Nucleus accumbens (tissue), 56 donors: ENCODE measurements around the gene ARL3.

Source experiments
- DNase-seq, 56 donors: peaks; one replicate each; lab custom pipeline; 2025; lab: John Stamatoyannopoulos, UW

ARL3 gene

GRCh38 chr10:102656791-102657371 lies 57.3 kb downstream of the ARL3 start:
- DNase-seq, result no peak

DNA sequence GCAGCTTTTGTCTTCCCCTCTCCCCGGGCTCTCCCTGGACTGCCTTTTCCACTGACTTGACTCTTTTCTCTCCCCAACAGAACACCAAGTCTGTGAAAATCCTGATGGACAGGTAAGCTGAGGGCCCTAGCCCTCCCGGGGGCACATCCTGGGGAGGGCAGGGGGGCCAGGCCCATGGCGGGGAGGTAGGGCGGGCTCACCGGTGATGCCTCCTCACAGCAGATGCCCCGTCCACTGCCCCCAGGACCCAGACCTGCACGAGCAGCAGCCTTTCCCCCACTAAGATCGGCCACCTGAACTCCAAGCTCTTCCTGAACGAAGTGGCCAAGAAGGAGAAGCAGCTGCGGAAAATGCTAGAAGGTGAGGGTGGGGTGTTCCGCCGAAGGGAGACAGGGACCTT lies 58.2 kb downstream of the ARL3 start:
- no peak for DNase-seq

- no peak for DNase-seq
These were observed 59.2 kb downstream of the ARL3 start for GRCh38 chr10:102654969-102655368.

- DNase-seq, result no peak
These were observed 59.6 kb downstream of the ARL3 start for GRCh38 chr10:102654566-102654965.

DNA sequence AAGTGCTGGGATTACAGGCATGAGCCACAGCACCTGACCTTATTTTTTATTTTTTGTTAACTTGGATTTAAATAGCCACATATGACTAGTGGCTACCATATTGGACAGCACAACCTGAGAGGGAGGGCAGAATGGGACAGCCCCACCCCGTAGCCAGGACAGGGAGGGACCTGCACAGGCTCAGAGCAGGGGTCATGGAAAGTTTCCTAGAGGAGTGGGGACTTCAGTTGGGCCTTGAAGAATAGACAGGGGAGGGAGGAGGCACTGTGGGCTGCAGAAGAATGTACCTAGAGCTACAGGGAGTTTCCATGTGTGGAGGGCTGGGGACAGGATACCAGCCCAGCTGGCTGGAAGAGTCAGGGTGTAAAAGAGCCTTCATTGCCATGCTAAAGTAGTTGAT lies 61.1 kb downstream of the ARL3 start:
- DNase-seq, result no peak

DNA sequence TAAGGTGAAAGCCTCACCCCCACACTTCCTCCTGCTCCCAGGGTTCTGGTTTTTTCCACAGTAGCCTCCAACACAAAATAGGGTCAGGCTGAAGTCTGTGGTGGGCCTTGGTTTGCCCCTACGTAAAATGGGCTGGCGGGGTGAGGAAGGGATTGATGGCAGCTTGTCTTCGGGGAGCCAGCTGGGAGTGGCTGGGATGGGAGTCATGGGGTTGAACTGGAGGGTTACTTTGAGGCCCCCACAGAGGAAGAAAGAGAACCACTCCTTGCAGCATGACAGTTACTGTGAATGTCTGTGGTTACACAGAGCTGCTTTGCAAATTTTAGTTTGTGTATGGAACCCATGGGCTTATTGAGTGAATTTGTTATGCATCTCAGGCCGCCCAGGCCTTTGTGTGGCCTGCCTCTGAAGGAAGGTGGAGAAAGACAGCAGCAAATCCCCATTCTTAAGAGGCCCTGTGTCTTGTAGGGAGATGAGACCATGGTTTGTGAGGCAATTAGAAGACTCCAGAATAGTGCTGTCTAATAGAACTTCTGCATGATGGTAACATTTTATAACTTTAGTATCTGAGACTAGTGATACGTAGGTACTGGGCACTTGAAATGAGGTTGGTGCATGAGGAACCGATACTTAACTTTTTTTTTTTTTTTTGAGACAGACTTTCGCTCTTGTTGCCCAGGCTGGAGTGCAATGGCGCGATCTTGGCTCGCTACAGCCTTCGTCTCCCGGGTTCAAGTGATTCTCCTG lies 61.9 kb downstream of the ARL3 start:
- no peak for DNase-seq

DNA sequence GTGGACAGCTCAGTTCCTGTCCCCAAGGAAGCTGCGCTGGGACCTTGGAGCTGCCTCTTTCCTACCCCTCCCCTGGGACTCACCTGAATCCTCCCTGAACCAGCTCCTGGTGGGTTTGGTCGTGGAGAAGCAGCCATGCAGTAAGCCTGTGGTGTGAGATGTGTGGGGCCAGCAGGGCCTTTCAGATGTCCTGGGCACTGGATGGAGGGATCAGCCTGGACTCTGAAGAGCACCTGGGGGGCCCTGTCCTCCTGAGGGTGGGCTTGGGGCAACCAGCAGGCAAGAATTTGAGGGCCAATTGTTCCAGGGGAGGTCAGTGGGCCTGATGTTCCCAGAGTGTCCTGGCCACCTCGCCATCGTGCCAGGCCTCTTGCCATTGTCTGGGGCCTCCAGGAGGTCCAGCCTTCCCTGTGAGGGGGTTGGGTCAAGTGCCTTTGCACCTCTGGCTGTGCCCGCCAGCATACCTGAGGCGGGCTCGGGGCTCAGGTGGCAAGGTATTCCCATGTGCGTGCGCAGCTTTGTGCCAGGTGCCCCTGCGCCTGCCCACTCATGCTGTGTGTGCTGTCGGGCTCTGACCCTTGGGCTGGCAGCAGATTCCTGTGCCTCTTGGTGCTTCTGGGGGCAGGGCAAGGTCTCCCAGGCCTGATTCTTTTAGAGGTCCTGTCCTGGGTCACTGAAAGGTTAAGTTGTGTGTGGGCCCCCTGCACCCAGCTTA lies 62.6 kb downstream of the ARL3 start:
- DNase-seq, result no peak

GRCh38 chr10:102650655-102651454 lies 63.3 kb downstream of the ARL3 start:
- no peak for DNase-seq

DNA sequence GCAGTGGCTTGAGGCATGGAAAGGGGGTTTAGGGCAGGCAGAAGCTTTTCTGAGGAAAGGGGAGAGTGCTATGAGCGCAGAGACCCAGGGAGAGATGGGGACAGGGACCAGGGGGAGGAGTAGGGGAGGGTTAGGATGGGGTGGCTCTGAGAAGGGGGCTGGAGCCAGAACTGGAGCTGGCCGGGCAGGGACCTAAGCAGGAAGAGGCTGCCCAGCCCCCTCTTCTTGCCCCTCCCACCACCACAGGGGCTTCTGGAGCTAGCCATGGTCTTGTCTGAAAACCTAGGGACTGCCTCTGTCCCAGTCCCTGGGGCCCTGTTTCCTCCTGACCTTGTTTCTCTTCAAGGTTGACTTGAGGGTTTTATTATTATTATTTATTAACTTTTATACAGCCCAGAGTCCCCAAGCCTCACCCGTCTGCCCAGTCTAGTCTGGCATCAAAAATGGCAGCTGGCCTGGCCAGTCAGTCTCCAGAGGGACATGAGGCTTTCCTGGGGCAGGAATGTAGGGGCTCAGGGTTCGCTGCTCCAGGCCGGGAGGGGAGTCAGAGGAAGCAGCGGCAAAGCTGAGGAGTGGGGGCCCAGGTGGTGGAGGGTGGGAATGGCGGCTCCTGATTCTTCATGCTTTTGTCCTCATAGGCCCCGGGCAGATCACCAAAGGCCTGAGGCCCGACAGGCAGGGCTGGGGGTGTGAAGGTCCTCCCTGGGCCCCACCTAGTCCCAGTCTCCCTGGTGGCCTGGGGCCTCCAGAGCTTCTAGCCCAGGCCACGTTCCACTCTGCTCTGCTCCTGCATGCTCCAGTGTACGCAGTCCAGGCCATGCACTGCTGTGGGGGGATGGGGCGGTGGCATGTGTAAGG lies 64.2 kb downstream of the ARL3 start:
- DNase-seq, result no peak

- peak in 52 of 56 donors; percentile 17 to 87 (median 72) for DNase-seq
These were observed 65.1 kb downstream of the ARL3 start for GRCh38 chr10:102648889-102649796.

- peak in 1 of 56 donors; percentile 49 for DNase-seq
These were observed 65.8 kb downstream of the ARL3 start for GRCh38 chr10:102648269-102648888.

DNA sequence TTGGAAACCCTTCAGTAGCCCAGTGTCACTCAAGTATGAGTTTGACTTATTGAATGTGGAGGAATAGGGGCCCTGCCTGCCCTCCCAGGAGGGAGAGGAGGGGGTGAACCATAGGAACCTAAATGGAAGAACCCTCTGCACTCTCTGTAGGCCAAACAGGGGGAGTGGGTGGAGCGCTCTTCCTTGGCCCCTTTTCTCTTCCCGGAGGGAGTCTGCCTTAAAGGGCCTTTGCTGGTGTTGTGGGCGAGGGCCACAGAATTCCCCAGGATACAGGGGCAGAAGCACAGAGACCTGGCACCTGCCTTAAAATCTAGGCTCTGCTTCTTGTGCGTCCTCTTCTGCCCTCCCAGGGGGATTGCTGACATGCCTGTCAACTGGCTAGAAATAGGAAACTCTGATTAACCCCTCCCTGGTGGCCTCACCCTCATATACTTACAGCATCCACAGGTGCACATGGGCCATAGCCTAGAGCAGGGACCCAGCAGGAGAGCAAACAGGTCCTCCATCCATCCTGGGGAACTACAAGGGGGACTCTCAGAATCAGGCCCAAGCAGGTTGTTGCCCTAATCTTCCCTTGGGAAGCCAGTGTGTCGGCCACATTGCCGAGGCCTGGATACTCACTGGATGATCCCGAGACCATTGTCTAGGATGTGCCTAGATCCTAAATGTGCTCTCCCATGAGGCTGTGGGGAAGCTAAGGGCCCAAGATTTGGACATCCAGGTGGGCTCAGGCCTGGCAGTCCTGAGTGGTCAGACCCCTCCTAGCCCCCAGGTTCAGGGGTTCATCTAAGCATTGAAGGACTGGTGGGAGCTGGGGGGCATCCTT lies 66.5 kb downstream of the ARL3 start:
- DNase-seq, result no peak

- peak in 37 of 56 donors; percentile 28 to 78 (median 50) for DNase-seq
These were observed 67.4 kb downstream of the ARL3 start for GRCh38 chr10:102646610-102647442.

DNA sequence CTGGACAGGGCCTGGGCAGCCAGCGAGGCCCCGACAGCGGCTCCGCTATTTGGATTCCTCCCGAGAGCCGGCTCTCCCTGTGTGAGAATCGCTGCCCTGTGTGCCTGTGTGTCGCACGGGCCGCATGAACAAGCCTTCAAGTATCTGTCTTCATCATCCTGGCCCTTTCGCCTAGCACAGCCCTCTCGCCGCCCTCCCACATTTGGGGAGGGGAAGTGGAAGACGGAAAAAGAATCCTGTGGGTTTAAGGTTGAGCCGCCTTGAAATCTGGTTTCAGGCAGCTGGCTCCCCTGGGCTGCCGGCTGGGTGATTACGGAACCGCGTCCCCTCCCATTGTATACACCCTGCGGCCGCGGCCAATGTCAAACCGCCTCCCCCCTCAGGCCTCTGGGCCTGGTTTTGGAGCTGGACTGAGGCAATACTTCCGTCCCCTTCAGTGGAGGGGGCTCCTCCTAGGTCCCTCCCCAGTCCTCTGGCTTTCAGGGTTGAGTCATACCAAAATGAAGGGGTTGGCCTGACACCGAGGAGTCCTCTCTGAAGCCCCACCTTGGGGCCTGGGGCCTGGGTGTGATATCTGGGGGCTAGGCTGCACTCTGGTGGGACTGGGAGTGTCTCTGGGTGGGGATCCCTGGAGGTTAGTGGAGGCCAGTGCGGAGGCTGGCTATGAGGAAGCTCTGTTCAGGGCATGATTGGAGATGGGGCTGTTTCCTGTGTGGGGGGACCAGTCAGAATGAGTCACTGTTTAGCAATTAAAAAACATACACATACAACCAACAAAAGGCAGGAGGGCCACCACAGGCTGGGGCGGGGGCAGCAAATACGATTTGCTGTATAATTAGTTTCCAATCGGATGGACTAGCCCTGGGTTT lies 68.2 kb downstream of the ARL3 start:
- peak in 38 of 56 donors; percentile 28 to 83 (median 68) for DNase-seq

DNA sequence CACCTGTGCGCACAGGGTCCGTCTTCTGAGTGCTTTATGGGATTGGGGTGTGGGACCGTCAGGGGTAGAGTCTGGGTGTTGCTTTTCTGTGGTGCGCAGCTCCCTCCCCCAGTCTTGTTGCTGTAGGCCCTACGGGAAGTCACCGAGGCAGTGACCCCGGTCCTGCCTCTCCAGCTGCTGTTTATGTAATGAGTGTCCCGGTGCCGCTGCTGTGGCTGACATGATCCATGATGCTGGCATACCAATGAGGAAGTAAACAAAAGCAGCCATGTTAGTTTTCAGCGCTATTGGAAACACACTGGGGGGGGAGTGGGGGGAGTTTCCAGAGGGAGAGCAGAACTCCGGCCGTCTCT lies 68.8 kb downstream of the ARL3 start:
- DNase-seq, result peak in 48 of 56 donors; percentile 43 to 87 (median 74)
